Stomach smooth muscle (tissue), 2 donors: ENCODE data around the gene MYH14.

Experiments
- H3K27ac ChIP-seq: one replicate; pipeline ENCODE4 v1.7.0; 2013; ENCODE audit warnings: mild to moderate bottlenecking, low read length, inconsistent platforms
- H3K27me3 ChIP-seq, 2 donors: one replicate each; pipeline ENCODE4 v1.7.0; 2013; ENCODE audit warnings: low read length in 2 of 2; ENCODE audit not compliant: insufficient read depth in 2 of 2, control insufficient read depth in 1 of 2
- H3K36me3 ChIP-seq, 2 donors: one replicate each; pipeline ENCODE4 v1.7.0; 2013; ENCODE audit warnings: low read length in 2 of 2; ENCODE audit not compliant: control insufficient read depth in 2 of 2, insufficient read depth in 2 of 2
- H3K4me1 ChIP-seq: one replicate; pipeline ENCODE4 v1.7.0; 2013; ENCODE audit warnings: low read length; ENCODE audit not compliant: control insufficient read depth, insufficient read depth
- H3K4me3 ChIP-seq, 2 donors: one replicate each; pipeline ENCODE4 v1.7.0; 2013; ENCODE audit warnings: low read length in 2 of 2
- H3K9ac ChIP-seq, 2 donors: one replicate each; pipeline ENCODE4 v1.7.0; 2013; ENCODE audit warnings: low read length in 2 of 2, mild to moderate bottlenecking in 1 of 2
- H3K9me3 ChIP-seq, 2 donors: one replicate each; pipeline ENCODE4 v1.7.0; 2013; ENCODE audit warnings: low read length in 2 of 2; ENCODE audit not compliant: control insufficient read depth in 2 of 2
- donor health status: healthy.
- donor health status: Pancreatic carcinoma.

The MYH14 gene

GRCh38 chr19:50288954-50289353 lies 85.5 kb downstream of the MYH14 start:
- peaks cover 3 to 7% of the 10 kb centered on the region in 2 donors for H3K27me3 ChIP-seq
- H3K36me3 ChIP-seq, result peaks cover 0 to 4% of the 10 kb centered on the region in 2 donors
- H3K4me3 ChIP-seq, result no peak overlapping the region
- H3K4me1 ChIP-seq, result no peaks in the 10 kb centered on the region
- H3K9ac ChIP-seq, result no peak overlapping the region
- peaks cover 7 to 25% of the 10 kb centered on the region in 2 donors for H3K9me3 ChIP-seq
- no peak overlapping the region for H3K27ac ChIP-seq

- H3K36me3 ChIP-seq, result peaks cover 0 to 4% of the 10 kb centered on the region in 2 donors
- peaks cover 7 to 25% of the 10 kb centered on the region in 2 donors for H3K9me3 ChIP-seq
- no peak overlapping the region for H3K27ac ChIP-seq
- no peak overlapping the region for H3K9ac ChIP-seq
- H3K4me1 ChIP-seq, result no peaks in the 10 kb centered on the region
- peaks cover 3 to 7% of the 10 kb centered on the region in 2 donors for H3K27me3 ChIP-seq
- no peak overlapping the region for H3K4me3 ChIP-seq
Observed at GRCh38 chr19:50290011-50290410, 86.6 kb downstream of the MYH14 start.

- peaks cover 7 to 23% of the 10 kb centered on the region in 2 donors for H3K9me3 ChIP-seq
- H3K4me3 ChIP-seq, result no peak overlapping the region
- H3K36me3 ChIP-seq, result peaks cover 0 to 4% of the 10 kb centered on the region in 2 donors
- H3K4me1 ChIP-seq, result no peaks in the 10 kb centered on the region
- H3K27ac ChIP-seq, result no peak overlapping the region
- no peak overlapping the region for H3K9ac ChIP-seq
- H3K27me3 ChIP-seq, result peaks cover 3 to 7% of the 10 kb centered on the region in 2 donors
Observed at GRCh38 chr19:50290775-50291174, 87.4 kb downstream of the MYH14 start.

GRCh38 chr19:50292216-50292827 lies 88.9 kb downstream of the MYH14 start:
- Histone ChIP-seq H3K27me3 (peaks cover 3 to 7% of the 10 kb centered on the region in 2 donors), H3K36me3 (no peaks in the 10 kb centered on the region), H3K9ac (no peak overlapping the region), H3K27ac (no peak overlapping the region), H3K4me3 (no peak overlapping the region), H3K9me3 (peaks cover 5 to 13% of the 10 kb centered on the region in 2 donors), H3K4me1 (no peaks in the 10 kb centered on the region)

GRCh38 chr19:50293263-50294004 lies 90.0 kb downstream of the MYH14 start:
- Histone ChIP-seq H3K27me3 (peaks cover 3 to 5% of the 10 kb centered on the region in 2 donors), H3K4me3 (no peak overlapping the region), H3K27ac (no peak overlapping the region), H3K4me1 (no peaks in the 10 kb centered on the region), H3K9ac (no peak overlapping the region), H3K36me3 (no peaks in the 10 kb centered on the region), H3K9me3 (peaks cover 2% of the 10 kb centered on the region in 2 donors)

- H3K4me3 ChIP-seq, result no peak overlapping the region
- H3K9me3 ChIP-seq, result peaks cover 0 to 8% of the 10 kb centered on the region in 2 donors
- H3K27me3 ChIP-seq, result peaks cover 0 to 2% of the 10 kb centered on the region in 2 donors
- H3K27ac ChIP-seq, result no peak overlapping the region
- H3K4me1 ChIP-seq, result no peaks in the 10 kb centered on the region
- no peaks in the 10 kb centered on the region for H3K36me3 ChIP-seq
- H3K9ac ChIP-seq, result no peak overlapping the region
Observed at GRCh38 chr19:50300051-50300450, 96.6 kb downstream of the MYH14 start.

GRCh38 chr19:50300814-50301606 lies 97.6 kb downstream of the MYH14 start:
- H3K27ac ChIP-seq, result no peak overlapping the region
- H3K4me1 ChIP-seq, result no peaks in the 10 kb centered on the region
- H3K36me3 ChIP-seq, result no peaks in the 10 kb centered on the region
- peaks cover 0 to 8% of the 10 kb centered on the region in 2 donors for H3K9me3 ChIP-seq
- H3K9ac ChIP-seq, result no peak overlapping the region
- H3K27me3 ChIP-seq, result peaks cover 0 to 2% of the 10 kb centered on the region in 2 donors
- H3K4me3 ChIP-seq, result no peak overlapping the region

GRCh38 chr19:50301607-50301971 lies 98.2 kb downstream of the MYH14 start:
- Histone ChIP-seq H3K4me1 (no peaks in the 10 kb centered on the region), H3K9me3 (peaks cover under 1 to 8% of the 10 kb centered on the region in 2 donors), H3K27me3 (peaks cover 0 to 2% of the 10 kb centered on the region in 2 donors), H3K4me3 (no peak overlapping the region), H3K9ac (no peak overlapping the region), H3K27ac (no peak overlapping the region), H3K36me3 (no peaks in the 10 kb centered on the region)

- no peak overlapping the region for H3K27ac ChIP-seq
- peaks cover 11 to 14% of the 10 kb centered on the region in 2 donors for H3K9me3 ChIP-seq
- no peaks in the 10 kb centered on the region for H3K36me3 ChIP-seq
- no peak overlapping the region for H3K4me3 ChIP-seq
- no peak overlapping the region for H3K9ac ChIP-seq
- no peaks in the 10 kb centered on the region for H3K4me1 ChIP-seq
- peaks cover 2 to 4% of the 10 kb centered on the region in 2 donors for H3K27me3 ChIP-seq
Observed at GRCh38 chr19:50303558-50303957, 100.1 kb downstream of the MYH14 start.

- Histone ChIP-seq H3K36me3 (no peaks in the 10 kb centered on the region), H3K27me3 (peaks cover 27 to 30% of the 10 kb centered on the region in 2 donors), H3K4me1 (no peaks in the 10 kb centered on the region), H3K9me3 (peaks cover 7 to 11% of the 10 kb centered on the region in 2 donors), H3K9ac (no peak overlapping the region), H3K27ac (no peak overlapping the region), H3K4me3 (no peak overlapping the region)
Observed at GRCh38 chr19:50308991-50309390, 105.6 kb downstream of the MYH14 start.
